Endometrial microvascular endothelial cells (primary cell): ENCODE results near the gene ACCS. TPM values are rescaled to one million over a fixed set of nuclear protein-coding genes. Genes with fewer than 3 reads are reported as not detected.

Experiments used
- in situ Hi-C: cut with HindIII; loops from 2 replicates; pipeline ENCODE4 v1.10.0; 2017; ENCODE audit warnings: low sequenced_read_pairs, low pct_unique_long_range_greater_than_20kb; ENCODE audit errors: inconsistent ontology term
- total RNA-seq: library from RNA; depleted of rRNA; stranded (reverse); fragments of >200 nt; gene quantifications from one replicate; pipeline ENCODE4 v1.2.3, GENCODE V29; 2015; ENCODE audit errors: inconsistent ontology term

The ACCS gene
- total RNA-seq, 1 donor from 2014 or later: 7.1 TPM

- in situ Hi-C loops: loop anchor here (25.0 kb wide), 1 partner anchor 424 kb away; no protein-coding TSS in a partner anchor
Observed at GRCh38 chr11:44113018-44113417, 46.9 kb downstream of the ACCS start.

DNA sequence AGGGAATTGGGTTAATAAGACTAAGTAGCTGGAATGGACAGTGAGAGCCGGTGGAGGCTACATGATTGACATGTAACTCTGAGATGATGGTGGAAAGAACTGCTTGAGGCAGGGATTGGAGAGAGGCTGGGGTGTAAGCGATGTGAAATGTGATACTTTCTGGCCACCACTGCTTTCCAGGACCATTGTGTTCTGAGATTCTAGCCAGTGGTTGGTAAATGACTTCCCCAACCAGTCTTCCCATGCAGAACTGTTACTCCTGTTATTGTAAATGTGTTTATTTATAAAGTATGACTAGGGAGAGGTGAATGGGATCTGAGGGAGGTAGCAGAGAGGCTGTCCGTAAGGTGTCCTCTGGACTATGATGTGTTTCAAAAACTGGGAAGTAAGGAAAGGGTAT is 47.5 kb downstream of the ACCS start:
- in situ Hi-C loops: loop anchor here (25.0 kb wide), 1 partner anchor 424 kb away; no protein-coding TSS in a partner anchor

- in situ Hi-C loops: loop anchor here (25.0 kb wide), 1 partner anchor 421 kb away; no protein-coding TSS in a partner anchor
Observed at GRCh38 chr11:44116234-44116830, 50.3 kb downstream of the ACCS start.

DNA sequence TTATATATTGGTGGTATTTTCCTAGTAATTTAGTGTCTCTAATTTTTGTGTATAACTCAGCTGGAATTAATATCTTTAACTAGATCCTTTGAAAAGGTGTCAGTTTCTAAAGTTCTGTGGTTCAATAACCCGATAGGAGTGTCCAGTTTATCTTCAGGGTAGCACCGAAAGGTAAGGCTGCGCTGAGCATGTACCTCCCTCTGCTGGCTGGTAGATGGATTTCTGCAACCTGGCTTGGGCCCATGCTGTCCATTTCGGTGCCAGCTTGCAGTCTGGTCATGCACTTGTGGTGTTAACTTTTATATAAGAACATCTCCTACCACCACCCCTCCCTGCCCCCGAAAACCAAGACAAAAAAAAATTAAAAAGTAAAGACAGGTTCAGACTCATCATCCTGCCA is 54.1 kb downstream of the ACCS start:
- in situ Hi-C loops: loop anchor here (25.0 kb wide), 1 partner anchor 417 kb away; no protein-coding TSS in a partner anchor

DNA sequence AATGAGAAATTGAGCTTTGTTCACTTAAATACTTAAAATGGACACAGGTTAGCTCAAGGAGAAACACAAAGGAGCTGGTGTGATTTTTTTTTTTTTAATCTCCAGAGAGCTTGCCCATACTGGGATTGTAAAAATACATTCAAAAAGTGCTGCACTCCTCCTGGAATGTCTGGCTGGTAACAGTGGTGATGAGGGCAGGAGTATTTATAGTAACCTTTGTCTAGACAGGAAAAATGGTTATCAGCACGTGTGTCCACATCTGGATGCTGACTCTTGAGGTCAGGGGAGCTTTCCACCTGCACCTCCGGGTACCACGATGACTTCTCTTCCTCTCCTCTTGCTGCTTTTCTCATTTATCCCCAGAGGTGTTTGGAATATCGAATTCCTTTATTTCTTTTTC is 59.5 kb downstream of the ACCS start:
- in situ Hi-C loops: no loop called here

- in situ Hi-C loops: no loop called here
Observed at GRCh38 chr11:44126304-44126703, 60.2 kb downstream of the ACCS start.

DNA sequence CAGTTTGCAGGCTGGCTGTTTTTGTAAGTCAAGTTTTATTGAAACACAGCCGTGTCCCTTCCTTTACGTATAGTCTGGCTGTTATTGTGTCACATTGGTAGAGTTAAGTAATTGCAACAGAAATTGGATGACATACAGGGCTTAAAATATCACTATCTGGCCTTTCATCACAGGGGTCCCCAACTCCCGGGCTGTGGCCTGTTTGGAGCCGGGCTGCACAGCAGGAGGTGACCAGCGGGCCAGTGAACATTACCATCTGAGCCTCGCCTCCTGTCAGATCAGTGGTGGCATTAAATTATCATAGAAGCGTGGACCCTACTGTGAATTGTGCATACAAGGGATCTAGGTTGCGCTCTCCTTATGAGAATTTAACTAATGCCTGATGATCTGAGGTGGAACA is 61.1 kb downstream of the ACCS start:
- in situ Hi-C loops: no loop called here

DNA sequence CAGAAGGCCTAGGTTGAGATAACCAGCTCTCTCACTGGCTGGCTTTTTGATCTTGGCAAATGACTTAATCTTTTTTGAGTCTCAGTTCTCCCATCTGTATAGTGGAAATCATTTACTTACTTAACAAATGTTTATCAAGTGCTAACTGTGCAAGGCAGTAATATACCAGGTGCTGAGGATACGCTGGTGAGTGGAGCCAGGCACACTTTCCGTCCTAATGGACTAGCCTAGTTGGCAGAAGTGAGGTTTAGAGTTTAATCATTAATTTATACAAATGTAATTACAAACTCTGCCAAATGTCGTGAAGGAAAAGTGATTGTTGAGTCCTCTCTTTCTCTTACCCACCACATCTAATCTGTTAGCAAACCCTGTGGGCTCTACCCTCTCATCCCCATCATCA is 62.7 kb downstream of the ACCS start:
- in situ Hi-C loops: no loop called here

DNA sequence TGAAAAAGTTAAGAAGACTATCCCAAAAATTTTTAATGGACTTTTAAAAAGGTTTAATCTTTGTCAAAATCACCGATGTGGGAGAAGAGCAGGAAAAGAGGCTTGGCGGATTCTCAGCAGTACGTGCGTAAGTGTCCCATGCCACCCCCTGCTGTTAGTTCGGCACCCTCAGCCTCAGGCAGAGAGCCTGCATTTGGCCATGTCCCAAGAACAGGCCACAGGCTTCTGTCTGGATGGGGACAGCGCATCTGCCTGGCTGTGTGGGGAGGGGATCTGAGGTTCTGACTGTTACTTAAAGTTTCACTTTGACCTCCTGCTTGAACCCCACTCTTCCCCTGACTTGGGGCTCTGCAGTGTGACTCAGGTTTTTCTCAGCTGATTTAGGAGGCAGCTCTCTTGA is 64.7 kb downstream of the ACCS start:
- in situ Hi-C loops: no loop called here

DNA sequence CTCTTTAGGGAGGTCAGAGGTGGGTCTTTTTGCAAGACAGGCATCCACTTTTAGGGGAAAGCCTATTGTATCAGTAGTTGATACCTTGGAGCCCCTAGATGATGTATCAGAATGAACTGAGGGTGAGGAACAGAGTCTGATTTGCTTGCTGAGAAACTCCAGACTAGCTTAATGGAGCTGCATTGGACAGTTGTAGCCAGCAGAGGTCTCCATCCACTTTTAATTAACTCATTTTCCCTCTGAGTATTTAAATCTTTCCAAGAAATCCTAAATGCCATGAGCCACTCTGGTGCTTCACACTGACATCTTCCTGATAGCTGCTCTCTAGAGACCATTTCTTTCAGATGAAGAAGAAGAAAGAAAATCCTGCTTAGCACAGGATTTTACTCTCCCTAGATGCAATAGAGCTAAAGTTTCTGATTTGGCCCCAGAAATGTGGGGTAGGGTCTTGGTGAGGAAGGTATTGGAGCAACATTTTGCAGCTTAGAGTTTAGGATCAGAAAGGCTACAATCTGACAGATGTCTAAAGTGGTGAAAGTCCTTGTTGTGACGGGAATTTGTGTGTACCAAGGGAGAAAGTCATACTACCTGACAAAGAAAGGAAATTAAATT is 67.4 kb downstream of the ACCS start:
- in situ Hi-C loops: no loop called here

Other genes with a start within 250 kb of the ACCS start
- 67.6 TPM for gene ALKBH3, start 185.4 kb upstream of the ACCS start, total RNA-seq
- gene C11orf96, start 123.6 kb upstream of the ACCS start, total RNA-seq: 40.0 TPM
- not detected for gene ACCSL, start 18.3 kb upstream of the ACCS start, total RNA-seq
- gene EXT2, start 29.4 kb downstream of the ACCS start, total RNA-seq: 97.4 TPM
- gene ALX4, start 243.9 kb downstream of the ACCS start, total RNA-seq: not detected